Panc1 (cell line): ENCODE results near the gene C11orf58. TPM values are rescaled to one million over a fixed set of nuclear protein-coding genes. Genes with fewer than 3 reads are reported as not detected.
A peak's percentile ranks its signal among the peaks of the same experiment; 100 is the strongest.

Experiments
- ATAC-seq: fragments of 200-7000 bp; cut with Tn5 transposase; 2 replicates; pipeline ENCODE4 v1.9.1; 2020; ENCODE audit warnings: mild to moderate bottlenecking, moderate library complexity
- BruUV-seq: library from RNA; stranded (reverse); fragments of 400-500 nt; replicated peaks from 2 replicates; lab custom pipeline; 2021; lab: Mats Ljungman, UMichigan
- CTCF ChIA-PET: fragments of 300-600 bp; sonication (Branson Sonifier 250); formaldehyde crosslinking; loops from one replicate; lab custom pipeline; 2022; ENCODE audit warnings: antibody characterized with exemption; lab: Charles Lee
- POLR2A ChIA-PET: fragments of 300-600 bp; sonication (Branson Sonifier 250); formaldehyde crosslinking; loops from one replicate; lab custom pipeline; 2022; ENCODE audit warnings: antibody characterized with exemption; lab: Charles Lee
- DNase-seq: peaks from one replicate; pipeline ENCODE4 v3.0.0-alpha.2; 2010; ENCODE audit warnings: low read depth, low spot score
- H3K27ac ChIP-seq: 2 replicates; pipeline ENCODE4 v1.5.1; 2011; ENCODE audit warnings: mild to moderate bottlenecking, low read length, inconsistent platforms
- H3K27me3 ChIP-seq: fragments of 200-500 bp; sonication (Bioruptor generic); 2 replicates; pipeline ENCODE4 v1.6.0; 2014; ENCODE audit warnings: low read length, inconsistent platforms; ENCODE audit not compliant: control insufficient read depth, insufficient read depth
- H3K36me3 ChIP-seq: fragments of 200-500 bp; sonication (Bioruptor generic); 2 replicates; pipeline ENCODE4 v1.5.1; 2014; ENCODE audit warnings: inconsistent platforms, mild to moderate bottlenecking, low read length, moderate library complexity; ENCODE audit not compliant: control insufficient read depth, insufficient read depth
- H3K4me1 ChIP-seq: 2 replicates; pipeline ENCODE4 v1.5.1; 2011; ENCODE audit warnings: inconsistent platforms, mild to moderate bottlenecking, low read length, moderate library complexity; ENCODE audit not compliant: control insufficient read depth, insufficient read depth
- H3K4me3 ChIP-seq, 2 experiments: 2 replicates each; pipeline ENCODE4 v1.5.1; 2011 to 2012; ENCODE audit warnings: low read depth in 2 of 2, low read length in 2 of 2, mild to moderate bottlenecking in 2 of 2, inconsistent platforms in 1 of 2, moderate library complexity in 1 of 2
- H3K9me3 ChIP-seq: fragments of 200-500 bp; sonication (Bioruptor generic); 2 replicates; pipeline ENCODE4 v1.5.1; 2014; ENCODE audit warnings: low read depth, mild to moderate bottlenecking, inconsistent platforms, low read length, moderate library complexity; ENCODE audit not compliant: control insufficient read depth, insufficient read depth
- CTCF ChIP-seq: fragments of 450-650 bp; IDR thresholded peaks from 2 replicates; pipeline ENCODE4 v1.5.1; 2017; ENCODE audit warnings: mild to moderate bottlenecking
- POLR2AphosphoS5 ChIP-seq: IDR thresholded peaks from 2 replicates; pipeline ENCODE4 v1.6.1; 2012; ENCODE audit warnings: mild to moderate bottlenecking, low read depth, low read length, moderate library complexity
- REST ChIP-seq, 2 experiments: IDR thresholded peaks; 2 replicates each; pipeline ENCODE4 v1.6.1; 2011 to 2012; ENCODE audit warnings: low read depth in 2 of 2, control low read depth in 1 of 2, low read length in 1 of 2, mild to moderate bottlenecking in 1 of 2, moderate library complexity in 1 of 2; ENCODE audit not compliant: insufficient read depth in 1 of 2
- SIN3A ChIP-seq: IDR thresholded peaks from 2 replicates; pipeline ENCODE4 v1.6.1; 2012; ENCODE audit warnings: low read depth, mild to moderate bottlenecking, low read length, moderate library complexity, borderline replicate concordance; ENCODE audit not compliant: insufficient read depth
- TCF7L2 ChIP-seq: IDR thresholded peaks from 2 replicates; pipeline ENCODE4 v1.6.1; 2011; ENCODE audit warnings: mild to moderate bottlenecking, low read depth, low read length, inconsistent platforms
- in situ Hi-C: cut with HindIII; loops from 2 replicates; pipeline ENCODE4 v1.10.0; 2016; ENCODE audit warnings: low sequenced_read_pairs, low pct_unique_long_range_greater_than_20kb
- intact Hi-C: fragments of 100-400 bp; cut with micrococcal nuclease; formaldehyde crosslinking; loops from one replicate; pipeline ENCODE4 v1.10.0; 2022; ENCODE audit not compliant: unreplicated experiment
- total RNA-seq: library from RNA; stranded (reverse); gene quantifications from one replicate; pipeline ENCODE4 v1.2.1, GENCODE V29; 2021; ENCODE audit not compliant: unreplicated experiment

C11orf58 gene
- total RNA-seq, 1 experiment from 2014 or later, result 97.6 TPM

DNA sequence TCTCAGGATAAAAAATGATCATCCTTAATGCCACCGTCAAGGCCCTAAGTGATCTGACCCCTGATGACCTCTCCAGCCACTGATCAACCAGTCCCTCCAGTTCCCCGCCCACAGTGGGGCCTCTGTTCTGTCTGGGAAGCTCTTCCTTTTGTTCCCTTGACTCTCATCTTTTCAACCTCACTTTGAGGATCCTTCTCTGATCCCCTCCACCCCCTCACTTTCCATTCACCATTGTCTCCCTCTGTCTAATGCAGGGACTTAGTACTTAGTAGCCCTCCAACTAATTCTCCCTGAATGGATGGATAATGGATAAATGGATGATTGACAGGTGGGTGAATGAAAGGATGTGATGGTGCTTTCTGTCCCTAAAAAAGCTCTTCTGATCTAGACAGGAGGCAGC, 45.6 kb downstream of the C11orf58 start:
- BruUV-seq, result no TSS peak
- Histone ChIP-seq H3K27ac (no peak overlapping the region), H3K27me3 (no peaks in the 10 kb centered on the region), H3K4me3 (no peak overlapping the region), H3K9me3 (no peaks in the 10 kb centered on the region), H3K36me3 (no peaks in the 10 kb centered on the region), H3K4me1 (peaks cover 4% of the 10 kb centered on the region; the same call in 1 of the 2 replicates)
- intact Hi-C loops, result loop anchor here (10.0 kb wide), 1 partner anchor 281 kb away; no protein-coding TSS in a partner anchor
- DNase-seq, result no peak
- no peak for TF ChIP-seq CTCF
- ChIA-PET POLR2A (no interaction called here), CTCF (interaction anchor here (0.5 kb wide), 1 partner anchor 164 kb away, joined by 3 read pairs; no protein-coding TSS in a partner anchor)
- no peak for ATAC-seq
- in situ Hi-C loops, result no loop called here

DNA sequence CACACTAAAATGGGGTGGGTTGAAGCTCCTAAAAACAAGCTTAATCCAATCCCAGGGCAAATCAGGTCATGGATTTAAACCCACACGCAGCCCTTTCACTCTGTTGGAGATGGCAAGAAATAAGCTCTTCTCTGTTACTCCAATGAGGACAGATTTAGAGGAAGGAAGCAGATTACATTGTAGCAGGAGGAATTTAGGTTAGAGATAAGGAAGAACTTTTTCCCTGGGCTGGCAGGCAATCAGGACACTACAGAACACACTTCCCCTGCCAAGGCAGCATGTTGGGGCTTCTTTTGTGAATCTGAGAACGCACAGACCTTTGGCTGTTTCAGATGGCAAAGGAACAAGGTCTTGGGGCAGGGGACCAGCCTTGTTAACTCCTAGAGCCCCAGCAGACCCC, 46.2 kb downstream of the C11orf58 start:
- no TSS peak for BruUV-seq
- intact Hi-C loops, result loop anchor here (10.0 kb wide), 1 partner anchor 280 kb away; no protein-coding TSS in a partner anchor
- in situ Hi-C loops, result no loop called here
- H3K9me3 ChIP-seq, result no peaks in the 10 kb centered on the region
- POLR2A ChIA-PET, result no interaction called here
- peaks cover 4% of the 10 kb centered on the region; the same call in 1 of the 2 replicates for H3K4me1 ChIP-seq
- TF ChIP-seq CTCF (no peak), REST (IDR thresholded peaks at IDR 0.05; ENCODE audit: insufficient read depth in 1 of 2, low read depth in 2 of 2, low read length in 1 of 2) (no peak)
- H3K36me3 ChIP-seq, result no peaks in the 10 kb centered on the region
- ATAC-seq (no peak), DNase-seq (no peak)
- CTCF ChIA-PET, result interaction anchor here (0.5 kb wide), 1 partner anchor 163 kb away, joined by 3 read pairs; no protein-coding TSS in a partner anchor
- H3K27me3 ChIP-seq, result no peaks in the 10 kb centered on the region
- H3K27ac ChIP-seq, result no peak overlapping the region
- no peak overlapping the region for H3K4me3 ChIP-seq

DNA sequence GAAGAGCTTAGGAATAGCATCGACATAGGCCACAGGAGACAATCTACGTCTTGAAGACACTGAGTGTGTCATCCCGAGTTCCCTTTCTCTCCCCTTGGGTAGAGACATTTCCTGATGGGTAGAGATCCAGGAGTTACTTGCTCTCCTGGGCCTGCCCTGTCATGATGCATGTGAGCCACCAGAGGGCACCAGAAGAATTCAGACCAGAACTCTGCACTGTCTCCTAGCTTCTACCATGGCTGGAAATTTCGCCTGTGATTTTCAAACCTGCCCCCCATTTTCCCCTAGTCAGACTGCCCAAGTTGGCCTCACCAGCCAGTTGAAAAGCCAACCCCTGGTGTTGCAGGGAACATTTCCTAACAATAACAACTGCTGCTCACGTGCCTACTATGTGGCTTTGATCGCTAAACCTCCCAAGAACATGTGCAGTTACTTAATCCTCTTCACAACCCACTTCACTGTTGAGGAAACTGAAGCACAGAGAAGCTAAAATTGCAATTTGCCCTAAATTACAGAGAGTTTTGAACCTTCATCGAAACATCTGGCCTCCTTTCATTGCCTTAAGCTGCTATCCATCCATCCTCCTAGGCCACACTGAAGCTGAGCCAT, 47.2 kb downstream of the C11orf58 start:
- in situ Hi-C loops, result no loop called here
- ChIA-PET POLR2A (no interaction called here), CTCF (interaction anchor here (0.6 kb wide), 3 partner anchors 107 to 277 kb away, joined by 3 to 4 read pairs (median 4); no protein-coding TSS in a partner anchor)
- intact Hi-C loops, result loop anchor here (10.0 kb wide), 1 partner anchor 279 kb away; no protein-coding TSS in a partner anchor
- no peaks in the 10 kb centered on the region for H3K36me3 ChIP-seq
- H3K9me3 ChIP-seq, result no peaks in the 10 kb centered on the region
- H3K27me3 ChIP-seq, result no peaks in the 10 kb centered on the region
- peak; percentile 84 for ATAC-seq
- TF ChIP-seq POLR2AphosphoS5 (no peak), REST (IDR thresholded peaks at IDR 0.05; ENCODE audit: insufficient read depth in 1 of 2, low read depth in 2 of 2, low read length in 1 of 2) (no peak), SIN3A (no peak), CTCF (peak; percentile 91), TCF7L2 (no peak)
- DNase-seq, result no peak
- H3K4me3 ChIP-seq, result no peak overlapping the region
- no peak overlapping the region for H3K27ac ChIP-seq
- BruUV-seq, result no TSS peak
- H3K4me1 ChIP-seq, result peaks cover 4% of the 10 kb centered on the region; the same call in 1 of the 2 replicates
